Adrenal gland (tissue), 5 donors: ENCODE results near the gene NPAS3.

Experiments used
- CTCF ChIP-seq, 6 experiments: fragments of 450-650 bp in 4 of 6; fragments of 200-600 bp in 2 of 6; sonication (generic) in 1 of 6; IDR thresholded peaks; 1 replicate in 5 of 6; 2 replicates in 1 of 6; pipeline versions ENCODE4 v1.5.1 to v1.8.0; 2016 to 2021; ENCODE audit warnings: antibody characterized with exemption in 6 of 6, mild to moderate bottlenecking in 2 of 6, moderate library complexity in 1 of 6
- POLR2A ChIP-seq, 2 donors: fragments of 450-650 bp; IDR thresholded peaks; one replicate each; pipeline ENCODE4 v1.6.1; 2017; ENCODE audit warnings: antibody characterized with exemption in 2 of 2, mild to moderate bottlenecking in 2 of 2, moderate library complexity in 1 of 2
- donor health status: DM: no; HTN: no; CAD: no.

- TF ChIP-seq CTCF (IDR thresholded peaks at IDR 0.05) (no peak), POLR2A (IDR thresholded peaks at IDR 0.05) (no peak)
Measured at GRCh38 chr14:33457021-33457420, 518.3 kb downstream of the NPAS3 start.
